HL-60 (cell line): ENCODE results near the gene ZNF580.

Source experiments
- DNase-seq, 2 experiments: peaks; one replicate each; pipeline ENCODE4 v3.0.0-alpha.2; 2010 to 2020; ENCODE audit warnings: low read depth in 1 of 2, low spot score in 1 of 2
- H3K27ac ChIP-seq: fragments of 250-450 bp; sonication (Bioruptor Pico); replicated peaks from 2 replicates; pipeline ENCODE4 v1.5.1; 2020; ENCODE audit warnings: mild to moderate bottlenecking, moderate library complexity
- H3K27me3 ChIP-seq: fragments of 250-450 bp; sonication (Bioruptor Pico); 2 replicates; pipeline ENCODE4 v1.5.1; 2021; ENCODE audit warnings: mild to moderate bottlenecking, moderate library complexity; ENCODE audit not compliant: insufficient read depth, poor library complexity, severe bottlenecking
- H3K4me3 ChIP-seq: replicated peaks from 2 replicates; pipeline ENCODE4 v1.5.1; 2011; ENCODE audit warnings: mild to moderate bottlenecking, control low read depth, low read length; ENCODE audit not compliant: insufficient read depth
- CTCF ChIP-seq: IDR thresholded peaks from one replicate; pipeline ENCODE4 v1.5.1; 2011; ENCODE audit warnings: low read length, control low read depth, inconsistent platforms; ENCODE audit not compliant: insufficient read depth
- GABPA ChIP-seq: IDR thresholded peaks from 2 replicates; pipeline ENCODE4 v1.6.1; 2012; ENCODE audit warnings: low read depth
- POLR2AphosphoS5 ChIP-seq: IDR thresholded peaks from 2 replicates; pipeline ENCODE4 v1.6.1; 2012; ENCODE audit warnings: low read depth
- REST ChIP-seq: IDR thresholded peaks from 2 replicates; pipeline ENCODE4 v1.6.1; 2012; ENCODE audit warnings: low read depth; ENCODE audit not compliant: insufficient replicate concordance
- SPI1 ChIP-seq: IDR thresholded peaks from 2 replicates; pipeline ENCODE4 v1.6.1; 2012; ENCODE audit warnings: low read depth, mild to moderate bottlenecking, borderline replicate concordance

ZNF580 gene

GRCh38 chr19:55605207-55605636, 35.6 kb upstream of the ZNF580 start:
- peak overlapping the region; percentile 87 for H3K27ac ChIP-seq
- TF ChIP-seq CTCF: no peak
- peak; percentile 83 for TF ChIP-seq GABPA
- 0 out of 2 replicates have a peak, but pooled peaks have one; percentile 48 for TF ChIP-seq POLR2AphosphoS5
- peak; percentile 57; the same call in 1 of the 2 replicates for TF ChIP-seq SPI1
- TF ChIP-seq REST: no peak
- H3K4me3 ChIP-seq: peak overlapping the region; percentile 88
- no peaks in the 10 kb centered on the region for H3K27me3 ChIP-seq
- DNase-seq: peak; percentile 90 to 97

GRCh38 chr19:55605637-55606470, 34.9 kb upstream of the ZNF580 start, which contains the start of gene ZNF865:
Gene ZNF865 (plus strand): TSS chr19:55605647. CDS start chr19:55613619, 7,972 bp downstream.
- peak; percentile 65 to 85 for DNase-seq
- peak within 1 kb of the TSS; percentile 87 for H3K27ac ChIP-seq
- no peaks in the 10 kb centered on the region for H3K27me3 ChIP-seq
- H3K4me3 ChIP-seq: peak within 1 kb of the TSS; percentile 88
- TF ChIP-seq CTCF (peak; percentile 58), REST (no peak), POLR2AphosphoS5 (no peak; the same call in 1 of the 2 replicates), SPI1 (no peak), GABPA (0 out of 2 replicates have a peak, but pooled peaks have one; percentile 17)

GRCh38 chr19:55606471-55606787, 34.4 kb upstream of the ZNF580 start:
- no peak for DNase-seq
- TF ChIP-seq SPI1 (no peak), CTCF (no peak), POLR2AphosphoS5 (no peak), GABPA (no peak)
- Histone ChIP-seq H3K27ac (peak overlapping the region; percentile 87), H3K27me3 (no peaks in the 10 kb centered on the region), H3K4me3 (peak overlapping the region; percentile 88)
